Sigmoid colon (tissue), 4 donors: ENCODE data around the gene MAP3K7.

ENCODE experiments used
- EP300 ChIP-seq, 4 donors: sonication (generic); formaldehyde crosslinking; IDR thresholded peaks; one replicate each; pipeline ENCODE4 v1.6.1; 2017; ENCODE audit warnings: antibody characterized with exemption in 4 of 4
- TF ChIP-seq, protein P1 (sequence below), 4 experiments: fragments of 450-650 bp in 3 of 4; fragments of 200-600 bp in 1 of 4; IDR thresholded peaks; one replicate each; pipeline ENCODE4 v1.5.1; 2016 to 2019; ENCODE audit warnings: antibody characterized with exemption in 4 of 4, mild to moderate bottlenecking in 3 of 4, moderate library complexity in 2 of 4

DNA sequence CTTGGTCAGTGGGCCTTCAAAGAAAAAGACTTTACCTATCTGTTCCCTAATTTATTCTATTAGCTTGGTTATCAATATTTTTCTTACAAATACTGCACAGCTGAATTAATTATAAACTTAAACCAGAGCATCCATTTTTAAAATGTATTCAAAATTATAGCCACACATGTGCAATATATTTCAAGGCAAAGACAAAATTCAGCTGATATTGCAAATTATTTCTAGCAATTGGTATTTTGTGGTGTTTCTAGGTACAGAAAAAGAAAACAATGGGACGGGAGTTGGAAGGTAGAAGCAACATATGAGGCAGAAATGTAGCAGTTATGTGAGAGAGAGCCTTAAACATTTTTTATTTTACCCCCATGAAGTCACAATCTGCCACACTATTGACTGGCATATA is 64.9 kb downstream of the MAP3K7 start:
- TF ChIP-seq, protein P1, sequence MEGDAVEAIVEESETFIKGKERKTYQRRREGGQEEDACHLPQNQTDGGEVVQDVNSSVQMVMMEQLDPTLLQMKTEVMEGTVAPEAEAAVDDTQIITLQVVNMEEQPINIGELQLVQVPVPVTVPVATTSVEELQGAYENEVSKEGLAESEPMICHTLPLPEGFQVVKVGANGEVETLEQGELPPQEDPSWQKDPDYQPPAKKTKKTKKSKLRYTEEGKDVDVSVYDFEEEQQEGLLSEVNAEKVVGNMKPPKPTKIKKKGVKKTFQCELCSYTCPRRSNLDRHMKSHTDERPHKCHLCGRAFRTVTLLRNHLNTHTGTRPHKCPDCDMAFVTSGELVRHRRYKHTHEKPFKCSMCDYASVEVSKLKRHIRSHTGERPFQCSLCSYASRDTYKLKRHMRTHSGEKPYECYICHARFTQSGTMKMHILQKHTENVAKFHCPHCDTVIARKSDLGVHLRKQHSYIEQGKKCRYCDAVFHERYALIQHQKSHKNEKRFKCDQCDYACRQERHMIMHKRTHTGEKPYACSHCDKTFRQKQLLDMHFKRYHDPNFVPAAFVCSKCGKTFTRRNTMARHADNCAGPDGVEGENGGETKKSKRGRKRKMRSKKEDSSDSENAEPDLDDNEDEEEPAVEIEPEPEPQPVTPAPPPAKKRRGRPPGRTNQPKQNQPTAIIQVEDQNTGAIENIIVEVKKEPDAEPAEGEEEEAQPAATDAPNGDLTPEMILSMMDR (IDR thresholded peaks at IDR 0.05): no peak
- TF ChIP-seq EP300 (IDR thresholded peaks at IDR 0.05): no peak
